MM.1S (cell line): ENCODE results near the gene SLC22A1.

Source experiments
- EZH2 ChIP-seq: fragments of 300-600 bp; sonication (generic); optimal IDR thresholded peaks from 2 replicates; pipeline ENCODE3; 2017; ENCODE audit warnings: low read depth, mild to moderate bottlenecking, antibody characterized with exemption, low read length, mixed read lengths
- TF ChIP-seq, protein P1 (sequence below): fragments of 300-600 bp; sonication (generic); IDR thresholded peaks from 2 replicates; pipeline ENCODE4 v1.5.1; 2016; ENCODE audit warnings: antibody characterized with exemption, low read length, mixed read lengths

DNA sequence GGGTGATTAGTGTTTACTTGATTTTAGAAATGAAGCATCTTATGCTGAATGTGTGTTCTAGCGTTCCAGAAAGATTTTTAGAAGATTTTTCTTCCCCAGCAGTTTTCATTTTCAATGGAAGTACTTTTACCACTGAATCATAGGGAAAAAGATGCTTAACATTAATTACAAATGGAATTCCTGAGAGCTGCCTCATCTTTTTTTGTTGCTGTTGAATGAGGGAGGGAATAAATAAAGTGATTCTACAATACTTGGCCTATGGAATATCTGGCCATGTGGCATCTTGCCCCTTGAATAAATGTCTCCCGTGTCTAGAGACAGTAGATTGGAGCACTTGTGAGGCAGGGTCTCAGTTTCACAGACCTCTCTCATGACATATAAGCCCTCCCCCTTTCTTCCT lies 44.1 kb upstream of the SLC22A1 start:
- TF ChIP-seq, protein P1, sequence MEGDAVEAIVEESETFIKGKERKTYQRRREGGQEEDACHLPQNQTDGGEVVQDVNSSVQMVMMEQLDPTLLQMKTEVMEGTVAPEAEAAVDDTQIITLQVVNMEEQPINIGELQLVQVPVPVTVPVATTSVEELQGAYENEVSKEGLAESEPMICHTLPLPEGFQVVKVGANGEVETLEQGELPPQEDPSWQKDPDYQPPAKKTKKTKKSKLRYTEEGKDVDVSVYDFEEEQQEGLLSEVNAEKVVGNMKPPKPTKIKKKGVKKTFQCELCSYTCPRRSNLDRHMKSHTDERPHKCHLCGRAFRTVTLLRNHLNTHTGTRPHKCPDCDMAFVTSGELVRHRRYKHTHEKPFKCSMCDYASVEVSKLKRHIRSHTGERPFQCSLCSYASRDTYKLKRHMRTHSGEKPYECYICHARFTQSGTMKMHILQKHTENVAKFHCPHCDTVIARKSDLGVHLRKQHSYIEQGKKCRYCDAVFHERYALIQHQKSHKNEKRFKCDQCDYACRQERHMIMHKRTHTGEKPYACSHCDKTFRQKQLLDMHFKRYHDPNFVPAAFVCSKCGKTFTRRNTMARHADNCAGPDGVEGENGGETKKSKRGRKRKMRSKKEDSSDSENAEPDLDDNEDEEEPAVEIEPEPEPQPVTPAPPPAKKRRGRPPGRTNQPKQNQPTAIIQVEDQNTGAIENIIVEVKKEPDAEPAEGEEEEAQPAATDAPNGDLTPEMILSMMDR = no peak
- no peak for TF ChIP-seq EZH2
